GM19025 (cell line): ENCODE results near the gene KDF1.
A peak's percentile ranks its signal among the peaks of the same experiment; 100 is the strongest.

Experiments
- ATAC-seq: cut with Tn5 transposase; IDR thresholded peaks from one replicate; pipeline ENCODE4 v1.9.1; 2021; ENCODE audit warnings: mild to moderate bottlenecking, low read depth, moderate library complexity; ENCODE audit not compliant: unreplicated experiment

The KDF1 gene

GRCh38 chr1:26921540-26922430 lies 38.5 kb downstream of the KDF1 start, which contains the start of gene NUDC:
Gene NUDC (plus strand): TSS chr1:26921743. CDS start chr1:26921849, 106 bp downstream.
- ATAC-seq = peak; percentile 98

- peak; percentile 2 for ATAC-seq
Observed at GRCh38 chr1:26921126-26921539, 39.1 kb downstream of the KDF1 start.

GRCh38 chr1:26915204-26915842 lies 44.9 kb downstream of the KDF1 start:
- ATAC-seq = no peak

GRCh38 chr1:26913754-26914619 lies 46.3 kb downstream of the KDF1 start, which contains the start of gene NR0B2:
Gene NR0B2 (minus strand): TSS chr1:26913975. CDS start chr1:26913940, 35 bp downstream.
- no peak for ATAC-seq

- no peak for ATAC-seq
Observed at GRCh38 chr1:26913389-26913753, 46.9 kb downstream of the KDF1 start.

GRCh38 chr1:26912147-26912490 lies 48.1 kb downstream of the KDF1 start:
- no peak for ATAC-seq

- no peak for ATAC-seq
Observed at GRCh38 chr1:26911399-26912146, 48.7 kb downstream of the KDF1 start.

- ATAC-seq = no peak
Observed at GRCh38 chr1:26910343-26911160, 49.7 kb downstream of the KDF1 start.

- ATAC-seq = no peak
Observed at GRCh38 chr1:26909951-26910342, 50.3 kb downstream of the KDF1 start.

- ATAC-seq = no peak
Observed at GRCh38 chr1:26907071-26907917, 53.0 kb downstream of the KDF1 start.

- ATAC-seq = no peak
Observed at GRCh38 chr1:26900815-26901511, 59.3 kb downstream of the KDF1 start.

- ATAC-seq = no peak
Observed at GRCh38 chr1:26900001-26900814, 60.1 kb downstream of the KDF1 start, which contains the start of gene GPATCH3. Gene GPATCH3 (minus strand): TSS chr1:26900467. CDS start chr1:26900442, 25 bp downstream.
